Endometrium (tissue), 2 donors: ENCODE results near the gene SPEM1.

Experiments
- FAIRE-seq: peaks from 2 replicates; lab custom pipeline; 2012; peaks lifted over from hg19 to GRCh38; lab: Jason Lieb, UNC
- donor health status: control.
- donor health status: control.

SPEM1 gene

DNA sequence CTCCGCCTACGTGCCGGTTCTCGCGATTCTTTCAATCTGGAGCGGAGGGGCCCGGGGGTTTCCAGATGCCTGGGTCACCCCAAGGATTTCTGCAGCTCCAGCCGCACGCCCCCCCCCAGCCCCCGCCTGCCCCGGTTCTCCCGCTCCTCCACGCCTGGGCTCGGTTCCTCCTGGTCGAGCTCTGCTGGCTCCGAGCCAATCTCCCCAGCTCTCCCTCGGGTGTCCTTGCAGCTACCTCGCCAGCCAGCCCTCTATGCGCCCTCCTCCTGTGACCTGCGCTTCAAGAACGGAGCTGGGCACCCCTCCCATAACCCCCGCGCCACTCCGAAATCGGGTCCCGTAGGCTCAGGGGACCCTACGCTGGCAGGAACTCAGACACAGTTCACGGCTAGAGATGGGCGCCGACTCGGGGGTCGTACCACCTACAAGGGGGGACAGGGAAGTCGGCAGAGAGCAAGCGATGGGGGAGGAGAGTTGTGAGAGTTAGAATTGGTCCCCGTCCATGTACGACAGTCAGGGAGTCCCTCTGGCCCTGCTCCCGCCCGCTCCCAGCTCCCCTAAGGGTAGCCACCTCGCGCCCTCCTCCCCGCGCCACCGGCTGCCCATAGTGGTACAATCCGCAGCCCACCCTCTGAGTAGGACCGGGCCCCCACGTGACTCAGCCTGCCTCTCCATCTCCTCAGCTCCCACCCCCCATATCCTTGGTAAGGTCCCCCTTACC lies 20.1 kb downstream of the SPEM1 start:
- FAIRE-seq, result no peak

DNA sequence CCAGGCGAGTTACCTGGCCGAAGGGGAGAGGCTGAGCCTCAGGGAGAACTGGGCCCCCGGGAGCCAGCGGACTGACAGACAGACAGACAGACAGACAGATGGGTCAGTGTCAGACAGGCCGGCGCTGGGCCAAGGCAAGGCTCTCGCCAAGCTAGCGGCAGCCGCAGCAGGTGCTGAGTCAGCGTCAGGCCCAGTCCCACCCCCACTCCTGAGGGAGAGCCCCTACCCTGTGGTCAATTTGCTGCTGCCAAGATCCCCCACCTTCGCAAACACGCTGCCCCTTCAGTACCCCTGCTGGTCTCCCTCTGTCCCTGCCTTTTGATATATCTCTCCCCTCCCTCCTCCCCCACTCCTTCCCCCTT lies 20.7 kb downstream of the SPEM1 start:
- FAIRE-seq, result no peak

DNA sequence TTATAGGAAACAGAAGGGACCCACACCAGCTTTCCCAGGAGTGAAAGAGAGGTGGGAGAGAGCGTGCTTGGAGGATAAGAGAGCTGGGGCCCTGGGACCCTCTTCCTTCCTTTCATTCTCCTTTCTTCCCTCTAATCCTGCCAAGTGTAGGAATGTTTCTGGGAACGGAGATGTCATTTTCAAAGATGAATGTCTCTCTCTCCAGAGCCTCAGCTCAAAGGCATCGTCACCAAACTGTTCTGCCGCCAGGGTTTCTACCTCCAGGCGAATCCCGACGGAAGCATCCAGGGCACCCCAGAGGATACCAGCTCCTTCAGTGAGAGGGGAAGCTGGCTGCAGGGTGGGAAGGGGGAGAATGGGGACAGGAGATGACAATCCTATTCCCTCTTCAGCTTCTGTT lies 21.1 kb downstream of the SPEM1 start:
- FAIRE-seq, result no peak

DNA sequence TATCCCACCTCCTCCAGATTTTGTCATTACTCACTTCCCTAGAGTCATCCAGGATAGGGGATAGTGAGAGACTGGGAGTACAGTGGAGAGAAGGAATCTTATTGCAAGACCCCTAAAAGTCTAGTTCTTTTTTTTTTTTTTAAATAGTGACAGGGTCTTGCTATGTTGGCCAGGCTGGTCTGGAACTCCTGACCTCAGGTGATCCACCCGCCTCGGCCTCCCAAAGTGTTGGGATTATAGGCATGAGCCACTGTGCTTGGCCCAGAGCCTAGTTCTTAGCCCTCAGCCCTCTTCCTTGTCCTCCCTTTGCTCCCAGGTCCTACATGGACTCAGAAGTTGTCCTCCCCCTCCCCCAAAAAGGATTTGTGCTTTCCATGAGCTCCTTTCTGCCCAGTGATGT lies 22.0 kb downstream of the SPEM1 start:
- no peak for FAIRE-seq

DNA sequence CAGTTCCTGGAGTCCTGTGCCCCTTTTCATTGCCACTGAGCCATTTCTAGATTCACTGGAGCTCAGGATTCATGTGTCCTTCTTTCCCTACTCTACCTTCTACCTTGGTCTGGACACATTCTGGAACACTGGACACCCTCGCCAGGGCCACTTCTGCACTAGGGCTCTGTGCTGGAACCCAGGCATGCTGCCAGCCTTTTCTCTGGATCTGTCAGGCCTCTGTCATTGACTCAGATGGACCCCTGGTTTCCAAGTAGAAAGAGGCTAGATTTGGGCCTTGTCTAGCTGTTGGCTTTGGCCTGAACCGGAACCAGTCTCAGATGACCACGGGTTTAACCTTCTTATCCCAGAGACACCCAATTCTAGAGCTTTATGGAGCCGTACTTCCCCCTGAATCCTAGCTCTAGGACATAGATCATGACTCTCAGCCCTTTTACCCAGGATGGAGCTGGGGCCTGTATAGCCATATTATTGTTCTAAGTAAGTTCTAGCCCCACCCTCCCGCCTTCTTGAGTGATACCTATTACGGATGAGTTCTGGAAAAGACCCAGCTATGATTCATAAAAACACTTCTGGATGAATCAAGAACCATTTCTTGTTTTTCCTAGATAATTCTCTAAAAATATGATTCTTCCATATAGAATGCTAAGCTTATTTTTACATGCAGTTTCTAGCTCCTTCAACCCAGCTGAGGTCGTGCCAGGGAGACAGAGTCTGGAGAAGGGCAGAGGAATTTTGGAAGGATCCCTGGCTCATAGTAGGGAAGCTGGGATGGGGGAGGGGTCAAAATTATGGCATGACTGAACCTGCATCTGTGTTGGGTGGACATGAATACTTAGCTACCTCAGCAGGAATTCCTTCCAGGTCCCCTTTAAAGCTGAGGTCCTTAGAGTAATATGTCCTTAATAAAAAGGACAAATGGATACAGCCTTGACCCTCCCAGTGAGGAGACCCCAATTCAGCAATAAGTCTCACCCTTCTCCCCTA lies 23.7 kb downstream of the SPEM1 start:
- FAIRE-seq, result no peak

DNA sequence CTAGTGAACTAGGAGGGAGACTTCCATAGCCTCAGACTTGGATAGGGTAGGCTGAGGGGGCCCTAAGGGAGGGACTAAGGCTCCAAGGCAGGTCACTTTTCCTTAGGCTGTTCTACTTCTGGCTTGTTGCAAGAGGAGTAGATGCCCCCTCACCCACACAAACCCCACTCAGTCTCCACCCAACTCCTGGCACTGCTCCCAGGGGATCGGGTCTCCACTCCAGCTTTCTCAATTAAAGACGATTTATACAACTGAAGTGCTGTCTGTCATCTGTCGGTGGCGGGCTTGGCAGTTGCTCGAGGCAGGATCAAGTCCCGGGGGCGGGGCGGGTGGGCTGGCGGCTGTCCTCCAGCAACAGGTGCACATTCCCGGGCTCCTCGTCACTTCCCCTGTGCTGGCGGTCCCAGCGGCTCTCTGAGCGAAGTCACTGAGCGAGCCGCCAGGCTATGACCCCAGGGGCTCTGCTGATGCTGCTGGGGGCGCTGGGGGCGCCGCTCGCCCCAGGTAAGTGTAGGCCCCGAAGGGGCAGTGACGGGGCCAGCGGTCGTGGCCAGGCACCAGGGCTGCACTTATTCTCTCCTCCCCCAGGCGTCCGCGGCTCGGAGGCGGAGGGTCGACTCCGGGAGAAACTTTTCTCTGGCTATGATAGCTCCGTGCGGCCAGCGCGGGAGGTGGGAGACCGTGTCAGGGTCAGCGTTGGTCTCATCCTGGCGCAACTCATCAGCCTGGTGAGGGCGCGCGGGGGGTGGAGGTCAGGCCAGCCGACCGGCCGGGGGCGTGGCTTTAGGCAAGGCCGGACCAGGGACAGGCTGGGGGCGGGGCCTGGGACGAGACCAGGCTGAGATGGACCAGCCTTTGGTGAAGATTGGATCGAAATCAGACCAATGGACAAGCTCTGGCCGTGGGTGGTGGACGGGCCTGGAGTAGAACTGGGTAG lies 24.8 kb downstream of the SPEM1 start, which contains the start of gene CHRNB1:
TSS of gene CHRNB1 (plus strand) at position 380 of the 937 bp plus-strand sequence. CDS start at position 447, 67 bp downstream.
- FAIRE-seq, result no peak

DNA sequence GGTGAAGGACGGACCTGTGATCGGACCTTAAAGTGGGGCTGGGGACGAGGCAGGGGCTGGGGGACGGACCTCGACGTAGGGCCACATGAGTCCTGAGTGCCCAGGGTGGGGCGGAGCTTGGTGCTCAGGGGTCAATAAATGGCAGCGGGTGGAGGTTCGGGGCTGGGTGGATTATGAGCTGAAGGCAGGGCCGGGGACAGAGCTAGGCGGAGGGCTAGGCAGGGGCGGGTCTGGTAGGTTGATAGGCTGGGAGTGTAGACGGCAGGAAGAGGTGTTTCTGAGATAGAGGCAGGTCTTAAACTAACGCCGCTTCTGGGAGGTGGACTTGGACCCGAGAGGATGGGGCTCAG lies 25.5 kb downstream of the SPEM1 start:
- FAIRE-seq, result no peak

DNA sequence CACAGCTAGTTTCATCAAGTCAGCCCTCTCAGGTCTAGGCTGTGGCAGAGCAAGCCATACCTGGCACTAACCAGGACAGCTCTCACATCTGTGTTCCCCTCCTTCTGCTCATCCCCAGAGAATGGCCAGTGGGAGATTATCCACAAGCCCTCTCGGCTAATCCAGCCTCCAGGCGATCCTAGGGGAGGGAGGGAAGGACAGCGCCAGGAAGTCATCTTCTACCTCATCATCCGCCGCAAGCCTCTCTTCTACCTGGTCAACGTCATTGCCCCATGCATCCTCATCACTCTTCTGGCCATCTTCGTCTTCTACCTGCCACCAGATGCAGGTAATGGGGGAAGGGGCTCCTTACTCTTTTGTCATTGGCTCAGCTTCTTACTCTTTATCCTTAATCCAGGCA lies 28.3 kb downstream of the SPEM1 start:
- FAIRE-seq, result no peak

DNA sequence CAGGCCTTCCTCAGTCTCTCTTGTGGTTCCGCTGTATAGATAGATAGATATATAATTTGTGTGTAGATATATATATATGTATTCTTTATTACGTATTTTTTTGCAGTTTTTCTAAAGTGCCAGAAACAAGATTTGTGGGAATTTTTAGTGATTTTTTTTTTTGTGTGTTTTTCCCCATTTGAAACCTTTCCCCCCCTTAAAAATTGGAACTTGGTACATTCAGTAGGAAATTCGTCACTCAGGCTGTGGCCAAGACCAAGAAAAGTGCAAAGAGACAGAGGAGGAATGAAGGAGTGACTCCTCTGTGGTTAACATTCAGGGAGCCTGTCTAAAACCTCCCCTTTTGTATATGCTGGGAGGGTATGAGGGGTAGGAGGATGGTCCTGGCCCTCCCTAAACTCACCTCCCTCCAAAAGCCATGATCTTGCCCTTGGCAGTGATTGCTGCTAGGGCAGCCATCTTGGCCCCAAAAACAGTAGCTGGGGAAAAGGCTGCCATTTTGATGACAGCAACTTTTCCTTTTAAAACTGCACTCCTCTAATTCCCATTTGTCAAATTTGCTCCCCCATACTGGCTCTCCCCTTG lies 39.9 kb downstream of the SPEM1 start:
- FAIRE-seq, result no peak

DNA sequence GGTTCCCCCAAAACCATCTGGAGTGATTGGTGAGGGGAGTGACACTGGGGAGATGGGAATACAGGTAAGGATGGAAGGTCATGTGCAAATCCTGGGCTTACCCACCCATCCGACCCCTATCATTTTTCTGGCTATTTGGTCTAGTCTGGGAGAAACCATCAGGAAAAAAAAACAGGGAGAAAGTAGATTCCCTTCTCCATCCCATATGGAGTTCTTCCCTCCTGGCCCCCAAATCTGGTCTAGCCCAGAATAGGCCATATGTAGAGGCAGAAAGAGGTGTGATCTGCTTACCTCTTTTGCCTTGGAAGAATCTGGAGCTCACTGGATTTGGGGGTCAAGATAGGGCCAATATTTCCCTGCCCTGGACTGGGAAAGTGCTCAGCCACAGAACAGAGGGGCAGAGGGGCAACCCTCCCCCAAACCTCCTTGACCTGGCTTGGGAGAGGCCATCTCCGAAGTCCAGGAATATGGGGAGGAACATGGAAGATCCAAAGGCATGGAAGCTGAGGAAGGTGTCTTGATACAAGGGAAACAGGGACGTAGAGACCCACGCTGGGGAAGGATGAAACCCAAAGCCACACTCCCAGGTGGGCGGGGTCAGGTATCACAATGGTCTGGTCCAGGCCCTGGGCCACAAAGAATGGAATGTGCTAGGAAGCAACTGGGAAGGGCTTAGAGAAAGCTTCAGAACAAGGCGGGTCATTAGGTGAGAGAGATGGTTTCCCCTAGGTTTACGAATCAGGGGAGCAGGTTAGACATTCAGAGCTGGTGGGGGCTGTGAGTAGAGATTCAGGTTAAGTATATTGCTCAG lies 40.9 kb downstream of the SPEM1 start:
- FAIRE-seq, result no peak

DNA sequence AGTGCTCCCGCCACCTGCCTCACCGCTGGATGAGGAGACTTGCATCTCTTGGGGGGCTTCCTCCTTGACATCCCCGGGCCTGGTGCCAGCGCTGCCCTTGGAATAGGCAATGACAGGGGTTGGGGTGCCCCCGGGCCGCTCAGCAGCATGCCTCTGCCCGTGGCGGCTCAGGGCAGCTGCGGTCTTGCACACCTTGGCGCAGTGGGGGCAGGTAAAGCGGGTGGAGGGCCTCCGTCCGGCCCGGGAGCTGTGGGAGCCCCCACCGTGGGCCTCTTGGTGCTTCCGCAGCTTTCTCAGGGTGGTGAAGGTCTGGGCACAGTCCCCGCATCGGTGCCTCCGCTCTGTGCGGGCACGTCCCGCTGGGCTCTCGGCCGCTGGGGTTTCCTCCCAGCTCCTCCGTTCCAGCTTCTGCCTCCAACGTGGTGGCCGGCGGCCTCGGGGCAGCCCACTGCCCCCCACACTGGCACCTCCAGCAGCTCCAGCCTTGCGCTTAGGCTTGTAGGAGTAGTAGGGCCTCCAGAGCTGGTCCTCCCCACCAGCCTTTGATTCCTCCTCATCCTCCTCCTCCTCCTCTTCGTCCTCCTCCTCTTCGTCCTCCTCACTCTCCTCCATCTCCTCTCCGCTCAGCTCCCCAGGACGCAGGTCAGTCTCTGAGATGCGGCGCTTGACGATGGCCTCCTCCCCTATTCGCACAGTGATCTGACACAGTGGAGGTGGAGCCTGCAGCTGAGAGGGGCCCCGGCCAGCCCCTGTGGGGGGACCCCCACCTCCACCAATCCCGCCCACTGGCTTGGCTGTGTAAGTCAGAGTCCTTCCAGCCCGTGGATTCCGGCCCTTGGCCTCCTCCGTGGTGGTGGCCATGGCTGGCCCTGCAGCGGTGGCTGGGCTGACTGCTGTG lies 42.6 kb downstream of the SPEM1 start:
- no peak for FAIRE-seq

DNA sequence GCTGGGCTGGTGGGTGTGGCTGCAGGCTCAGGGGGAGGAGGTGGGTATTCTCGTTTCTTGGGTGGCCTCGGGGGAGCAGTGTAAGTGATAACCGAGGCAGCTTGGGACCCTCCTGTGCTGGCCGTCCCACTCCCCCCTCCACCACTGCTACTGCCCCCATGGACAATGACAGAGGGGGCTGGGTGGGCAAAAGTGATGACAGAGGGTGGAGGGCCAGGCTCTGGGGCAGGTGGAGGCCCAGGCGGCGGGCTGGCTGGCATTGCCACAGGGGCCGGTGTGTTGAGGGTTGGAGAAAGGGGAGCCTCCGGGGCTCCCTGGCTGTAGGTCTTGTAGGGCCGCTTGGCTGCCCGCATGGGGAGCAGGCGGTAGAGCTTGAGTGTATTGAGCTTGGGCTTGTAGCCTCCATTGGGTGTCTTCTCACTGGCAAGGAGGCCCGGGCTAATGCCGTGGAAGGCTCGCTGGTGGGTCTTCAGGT lies 43.3 kb downstream of the SPEM1 start:
- no peak for FAIRE-seq

DNA sequence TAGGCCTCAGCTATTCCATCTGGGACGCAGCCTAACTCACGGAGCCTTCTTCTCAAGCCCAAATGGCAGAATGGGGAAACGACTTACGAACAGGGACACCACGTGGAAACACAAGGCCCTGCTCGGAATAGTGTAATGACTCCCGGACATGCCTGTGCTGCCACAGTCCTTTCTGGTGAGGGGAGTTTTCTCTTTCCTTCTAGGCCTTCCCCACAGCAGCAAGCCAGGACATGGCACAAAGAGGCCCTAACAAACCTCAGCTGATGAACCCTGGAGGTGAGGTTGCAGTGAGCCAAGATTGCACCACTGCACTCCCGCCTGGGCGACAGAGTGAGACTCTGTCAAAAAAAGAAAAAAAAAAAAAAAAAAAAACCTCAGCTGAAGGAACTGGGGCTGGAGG lies 44.0 kb downstream of the SPEM1 start:
- no peak for FAIRE-seq

DNA sequence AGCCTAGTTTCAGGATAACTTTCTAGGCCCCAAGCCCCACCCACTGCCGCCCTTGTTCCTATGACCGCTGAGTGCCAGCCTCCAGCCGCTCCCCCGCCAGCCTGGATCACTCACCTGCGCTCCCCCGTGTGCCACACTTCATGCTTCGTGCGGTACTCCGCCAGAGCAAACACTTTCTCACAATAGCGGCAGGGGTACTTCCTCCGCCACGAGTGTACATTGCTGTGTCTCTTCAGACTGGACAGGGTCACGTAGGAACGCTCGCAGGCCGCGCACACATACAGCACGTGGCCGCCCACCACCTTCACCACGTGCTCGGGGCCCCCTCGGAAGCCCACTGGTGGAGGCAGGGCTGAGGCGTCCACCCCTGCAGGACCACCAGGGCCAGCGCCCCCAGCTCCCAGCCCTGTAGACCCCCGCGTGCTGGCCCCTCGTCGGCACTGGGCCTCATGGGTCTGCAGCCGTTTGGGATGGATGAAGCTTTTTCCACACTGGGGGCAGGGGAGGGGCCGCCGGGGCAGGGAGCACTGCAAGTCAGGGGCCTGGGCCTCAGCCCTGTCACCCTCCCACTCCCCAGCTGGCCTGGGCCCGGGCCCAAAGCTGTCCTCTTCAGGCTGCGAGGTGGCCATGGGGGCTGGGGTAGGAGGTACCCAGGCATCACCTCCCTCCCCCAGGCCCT lies 45.6 kb downstream of the SPEM1 start:
- FAIRE-seq, result no peak

DNA sequence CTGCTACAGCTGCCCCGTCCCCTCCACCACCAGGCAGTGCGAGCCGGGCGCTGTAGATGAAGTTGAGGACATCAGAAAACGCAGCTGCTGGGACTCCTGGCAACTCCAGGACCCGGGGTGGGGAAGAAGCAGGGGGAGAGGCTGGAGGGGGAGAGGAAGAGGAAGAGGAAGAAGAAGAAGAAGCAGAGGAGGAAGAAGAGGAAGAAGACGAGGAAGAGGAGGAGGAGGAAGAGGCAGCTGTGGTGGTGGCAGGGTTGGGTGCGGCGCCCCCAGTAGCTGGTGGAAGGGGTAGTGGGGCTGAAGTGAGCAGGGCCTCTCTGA lies 46.2 kb downstream of the SPEM1 start:
- FAIRE-seq, result no peak

DNA sequence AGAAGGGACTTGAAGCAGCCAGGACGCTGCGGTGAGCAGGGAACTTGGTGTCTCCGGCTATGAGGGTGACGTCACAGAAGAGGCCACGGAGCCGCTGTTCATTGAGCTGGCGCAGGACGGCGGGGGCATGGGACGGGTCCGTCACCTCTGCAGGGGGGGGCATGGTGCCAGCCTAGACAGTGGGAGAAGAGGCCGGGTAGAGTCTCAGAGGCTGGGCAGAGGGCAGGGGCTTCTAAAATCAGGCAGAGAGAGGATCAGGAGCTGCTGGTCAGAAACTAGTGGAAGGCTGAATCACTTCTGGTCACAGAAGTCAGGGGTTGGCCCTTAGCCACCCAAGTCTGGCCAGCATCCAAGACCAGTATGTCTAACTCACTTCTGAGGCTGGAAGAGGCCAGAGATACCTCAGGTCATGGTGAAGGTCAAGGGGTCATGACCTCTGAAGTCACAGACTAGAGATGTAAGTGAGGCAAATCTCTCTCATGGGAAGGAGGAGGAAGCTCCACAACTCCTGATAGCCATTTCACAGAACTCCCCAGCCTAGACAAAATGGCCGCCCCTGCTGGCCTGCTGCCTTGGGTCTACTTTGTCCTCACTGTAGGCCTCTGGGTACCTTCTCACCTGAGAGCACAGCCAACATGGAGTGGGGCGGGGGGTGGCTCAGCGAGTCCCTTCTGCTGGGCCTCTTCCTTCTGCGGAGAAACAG lies 46.7 kb downstream of the SPEM1 start:
- no peak for FAIRE-seq

DNA sequence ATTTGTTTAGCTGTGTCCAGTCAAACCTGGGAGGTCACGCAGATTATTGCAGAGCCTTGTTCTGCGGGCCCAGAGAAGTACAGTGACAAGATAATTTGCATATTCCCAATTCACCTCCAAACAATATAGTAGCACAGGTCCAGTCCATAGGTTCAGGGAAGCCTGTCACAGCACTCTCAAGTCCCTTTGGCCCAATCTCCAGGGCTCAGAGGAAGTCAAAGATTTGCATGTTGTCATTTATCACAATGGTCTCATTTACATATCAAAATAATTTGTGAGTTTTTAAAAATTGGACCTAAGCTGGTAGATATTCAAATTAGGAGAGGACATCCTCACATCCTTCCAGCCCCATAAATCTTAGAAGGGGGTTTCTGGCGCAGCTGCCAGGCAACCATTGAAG lies 47.4 kb downstream of the SPEM1 start:
- FAIRE-seq, result no peak

DNA sequence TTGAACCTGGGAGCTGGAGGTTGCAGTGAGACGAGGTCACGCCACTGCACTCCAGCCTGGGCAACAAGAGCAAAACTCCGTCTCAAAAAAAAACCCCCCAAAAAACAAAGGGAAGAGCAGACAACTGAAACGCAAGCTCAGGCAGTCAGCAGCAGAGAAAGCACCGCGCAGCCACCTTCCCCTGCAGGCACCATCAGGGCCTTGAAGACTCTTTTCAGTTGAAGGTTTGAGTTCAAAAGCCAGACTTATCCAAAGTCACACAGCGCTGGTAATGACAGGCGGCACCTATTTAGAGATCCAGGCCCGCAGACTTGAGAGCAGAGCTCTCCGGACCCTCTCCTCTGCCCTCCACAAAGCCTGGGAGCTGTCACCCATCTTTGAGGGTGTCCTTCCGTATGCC lies 48.2 kb downstream of the SPEM1 start:
- FAIRE-seq, result no peak
